Activated gamma-delta T cell (primary cell): ENCODE results near the gene ADAMTSL2.

Experiments used
- DNase-seq: peaks from one replicate; lab custom pipeline; 2025; lab: John Stamatoyannopoulos, UW

ADAMTSL2 gene

GRCh38 chr9:133606708-133607025 is 72.2 kb downstream of the ADAMTSL2 start:
- no peak for DNase-seq

DNA sequence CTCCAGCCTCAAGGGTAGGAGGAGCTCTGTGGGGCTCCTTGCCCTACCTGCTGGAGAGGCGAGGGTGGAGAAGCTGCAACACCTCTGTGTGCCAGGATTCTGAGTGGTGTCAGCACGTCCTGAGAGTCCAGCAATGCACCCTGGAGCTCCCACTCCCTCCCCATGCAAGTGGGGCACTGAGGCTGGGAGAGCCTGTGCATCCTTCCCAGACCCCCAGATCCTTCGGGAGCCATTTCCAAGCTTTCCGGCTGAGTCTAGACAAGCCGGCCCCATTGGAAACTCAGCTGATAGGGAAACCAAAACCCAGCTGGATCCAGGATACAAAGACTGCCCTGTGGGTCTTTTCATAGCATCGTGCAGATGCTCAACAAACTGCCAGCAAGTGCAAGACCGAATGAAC is 72.9 kb downstream of the ADAMTSL2 start:
- DNase-seq: no peak

DNA sequence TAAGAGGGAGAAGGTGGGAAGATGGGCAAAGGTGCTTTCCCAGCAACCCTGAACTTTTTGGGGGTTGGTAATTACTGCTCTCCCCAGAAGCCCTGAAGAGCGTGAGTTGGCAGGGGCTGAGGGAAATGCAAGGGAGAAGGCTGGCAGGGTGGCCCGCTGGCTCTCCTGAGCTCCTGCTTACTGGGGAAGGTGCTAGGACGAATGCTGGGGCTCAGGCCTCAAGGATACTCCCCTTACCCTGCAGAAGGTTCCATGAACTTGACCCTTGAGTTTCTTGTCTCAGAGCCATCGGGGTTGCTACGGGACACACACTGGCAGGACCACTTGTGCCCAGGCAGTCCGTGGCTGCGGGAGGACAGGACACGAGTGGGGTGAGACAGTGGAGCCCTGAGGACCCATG is 73.5 kb downstream of the ADAMTSL2 start:
- DNase-seq: no peak

DNA sequence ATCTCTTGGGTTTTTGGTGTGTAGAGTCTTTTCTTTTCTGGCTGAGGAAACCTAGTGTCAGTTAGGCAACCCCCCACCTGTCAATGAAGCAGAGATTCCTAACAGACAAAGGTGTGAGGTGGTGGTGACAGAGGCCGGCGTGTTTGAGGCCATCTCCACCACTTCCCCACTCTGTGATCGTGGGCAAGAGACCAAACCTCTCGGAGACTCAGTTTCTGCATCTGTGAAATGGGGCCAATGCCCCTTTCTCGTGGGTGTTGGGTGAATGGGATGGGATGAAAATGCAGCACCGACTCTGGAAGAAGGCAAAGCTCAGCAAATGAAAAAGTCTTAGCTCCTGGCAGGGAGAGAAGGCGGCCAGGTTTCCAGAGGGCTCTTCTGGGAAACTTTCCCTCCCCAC is 73.9 kb downstream of the ADAMTSL2 start:
- DNase-seq: no peak

GRCh38 chr9:133608889-133609288 is 74.4 kb downstream of the ADAMTSL2 start:
- no peak for DNase-seq

GRCh38 chr9:133609311-133610098 is 75.0 kb downstream of the ADAMTSL2 start, which contains the start of gene FAM163B:
TSS of gene FAM163B (minus strand) at chr9:133609389. CDS start at chr9:133580223, 29,166 bp downstream.
- DNase-seq: no peak

- DNase-seq: no peak
Measured at GRCh38 chr9:133610845-133611244, 76.3 kb downstream of the ADAMTSL2 start.

GRCh38 chr9:133612051-133612450 is 77.5 kb downstream of the ADAMTSL2 start:
- DNase-seq: no peak

DNA sequence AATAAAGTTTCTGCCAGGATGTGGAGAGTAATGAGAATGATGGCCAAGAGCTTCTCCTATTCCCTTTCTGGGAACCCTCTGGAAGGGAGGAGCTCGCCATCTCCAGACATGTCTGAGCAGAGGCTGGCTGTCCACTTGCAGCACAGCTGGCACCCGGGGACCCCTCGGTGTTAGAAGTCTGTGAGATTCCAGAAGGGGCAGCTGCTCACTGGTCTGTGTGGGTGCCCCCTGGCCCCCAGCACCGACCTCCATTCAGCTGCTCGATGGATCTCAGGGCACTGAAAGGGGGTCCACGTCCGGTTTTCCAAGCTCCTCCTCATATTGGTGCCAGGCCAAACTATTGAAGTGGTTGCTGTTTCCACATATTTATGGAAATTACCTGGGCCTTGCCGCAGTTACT is 78.3 kb downstream of the ADAMTSL2 start:
- DNase-seq: no peak

- no peak for DNase-seq
Measured at GRCh38 chr9:133613432-133613831, 78.9 kb downstream of the ADAMTSL2 start.

GRCh38 chr9:133614056-133614455 is 79.6 kb downstream of the ADAMTSL2 start:
- no peak for DNase-seq

DNA sequence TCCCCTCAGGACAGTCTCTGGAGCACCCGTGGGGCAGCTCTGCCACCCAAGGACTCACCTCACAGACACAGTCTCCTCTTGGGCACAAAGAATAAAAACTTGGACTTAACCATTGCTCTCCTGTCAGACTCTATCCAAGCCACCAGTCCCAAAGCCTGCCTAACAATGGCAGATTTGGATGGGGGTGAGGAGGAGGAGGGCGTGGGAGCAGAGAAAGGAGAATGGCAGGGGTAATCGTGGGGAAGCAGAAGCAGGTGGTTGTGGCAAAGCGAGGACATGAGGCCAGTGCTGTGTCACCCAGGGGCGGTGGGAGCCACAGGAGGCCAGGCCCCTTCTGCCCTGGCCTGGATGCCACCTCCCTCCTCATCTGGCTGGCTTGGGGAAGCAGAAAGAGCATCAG is 80.2 kb downstream of the ADAMTSL2 start:
- no peak for DNase-seq

DNA sequence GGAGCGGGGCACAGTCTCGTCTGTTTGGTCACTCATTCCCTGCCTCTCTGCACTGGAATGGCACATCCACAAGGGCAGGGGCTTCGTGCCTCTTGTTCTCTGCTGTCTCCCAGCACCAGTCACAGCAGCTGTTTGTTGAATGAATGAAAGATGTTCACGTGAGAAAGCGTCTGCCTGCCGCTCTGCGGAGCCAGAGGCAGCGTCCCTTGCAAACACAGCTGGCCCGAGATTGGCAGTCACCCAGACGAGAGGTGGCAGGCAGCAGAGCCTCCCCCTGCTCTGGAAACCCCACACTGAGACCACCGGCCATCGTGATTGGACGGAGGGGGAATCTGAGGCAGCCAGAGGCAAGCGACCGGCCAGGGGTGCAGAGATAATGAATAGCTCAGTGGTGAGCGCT is 80.7 kb downstream of the ADAMTSL2 start:
- no peak for DNase-seq

DNA sequence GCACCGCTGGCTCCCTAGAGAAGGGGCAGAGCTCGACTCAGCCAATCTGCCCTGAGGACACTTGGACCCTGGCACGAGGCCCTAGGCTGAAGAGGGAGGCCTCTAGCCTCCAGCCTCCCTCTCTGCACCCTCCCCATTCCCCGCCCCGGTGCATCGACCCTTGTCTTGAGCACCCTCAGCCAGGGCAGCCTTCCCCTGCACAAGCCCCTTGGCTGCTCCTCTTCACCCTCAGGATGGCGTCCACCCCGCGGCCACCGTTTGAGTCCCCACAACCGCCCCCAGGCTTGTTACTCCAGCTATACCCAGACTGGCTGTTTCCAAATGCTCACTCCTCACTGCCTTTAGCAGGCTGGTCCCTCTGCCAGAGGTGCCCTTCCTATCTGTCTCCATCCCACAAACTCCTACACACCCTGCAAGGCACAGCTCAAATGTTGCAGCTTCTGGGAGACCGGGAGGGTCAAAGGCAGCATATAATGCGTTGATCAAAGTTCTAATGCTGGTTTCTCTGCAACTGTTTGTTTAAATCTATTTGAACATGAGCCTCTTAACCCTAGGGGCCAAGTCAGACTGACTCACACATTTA is 81.2 kb downstream of the ADAMTSL2 start:
- no peak for DNase-seq

- no peak for DNase-seq
Measured at GRCh38 chr9:133616643-133617405, 82.3 kb downstream of the ADAMTSL2 start.

DNA sequence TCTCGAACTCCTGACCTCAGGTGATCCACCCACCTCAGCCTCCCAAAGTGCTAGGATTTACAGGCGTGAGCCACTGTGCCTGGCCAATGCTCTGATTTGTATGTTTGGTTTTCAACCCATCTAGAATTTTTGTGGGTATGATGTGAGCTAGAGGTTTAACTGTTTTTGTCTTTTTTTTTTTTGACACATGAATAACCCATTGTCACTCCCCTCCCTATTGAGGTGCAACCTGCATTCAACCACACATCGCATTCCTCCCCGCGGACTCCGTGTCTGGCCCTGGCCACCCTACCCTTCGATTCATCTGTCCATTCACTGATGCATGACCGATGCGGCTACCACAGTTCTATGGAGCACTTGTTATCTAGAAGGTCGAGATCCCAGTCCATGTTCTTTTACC is 84.2 kb downstream of the ADAMTSL2 start:
- DNase-seq: no peak

DNA sequence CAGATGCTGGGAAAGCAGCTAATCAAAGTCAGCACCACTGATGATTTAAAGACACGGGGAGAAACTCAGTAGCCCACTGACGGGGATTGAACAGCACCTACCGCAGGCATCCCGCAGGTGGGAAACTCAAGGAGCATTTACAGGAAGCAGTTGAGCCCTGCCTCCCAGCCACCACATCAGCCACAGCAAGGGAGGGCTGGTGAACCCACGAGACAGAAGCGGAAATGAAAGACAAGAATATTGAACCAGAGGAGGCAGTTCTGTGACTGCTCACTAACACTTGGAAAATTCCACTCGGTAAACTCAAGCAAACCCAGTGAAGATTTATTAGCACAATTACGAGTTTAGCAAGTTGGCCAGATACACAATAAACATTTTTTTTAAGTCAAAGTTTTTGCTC is 85.3 kb downstream of the ADAMTSL2 start:
- DNase-seq: no peak

- DNase-seq: no peak
Measured at GRCh38 chr9:133621725-133622267, 87.3 kb downstream of the ADAMTSL2 start.

- no peak for DNase-seq
Measured at GRCh38 chr9:133622555-133622954, 88.1 kb downstream of the ADAMTSL2 start.
